Measurements from ENCODE around the gene SYT11. TPM values are rescaled to one million over a fixed set of nuclear protein-coding genes. Genes with fewer than 3 reads are reported as not detected.

SYT11 gene
- total and polyA plus RNA-seq, 9 of the 15 experiments (the other 6 are each of a cell fraction or from before 2014, with no cell fraction given), result 0.05 to 0.18 (median 0.11) TPM

DNA sequence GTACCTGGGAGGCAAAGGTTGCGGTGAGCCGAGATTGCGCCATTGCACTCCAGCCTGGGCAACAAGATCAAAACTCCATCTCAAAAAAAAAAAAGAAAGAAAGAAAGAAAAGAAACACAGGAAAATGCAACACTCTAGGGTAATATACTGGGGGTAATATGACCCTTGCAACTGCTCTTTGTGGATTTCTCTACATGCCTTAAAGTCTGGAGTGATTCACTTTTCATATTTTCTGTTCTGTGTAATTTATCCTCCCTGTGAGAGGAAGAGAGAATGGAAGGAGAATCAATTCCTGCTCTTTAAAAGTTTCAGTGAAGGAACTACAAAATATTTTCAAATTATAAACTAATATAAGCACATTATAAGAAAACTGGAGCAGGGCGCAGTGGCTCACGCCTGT, 29.1 kb downstream of the SYT11 start:
- H3K4me1 ChIP-seq (replicated peaks in 1 of 2; ENCODE audit: control insufficient read depth in 2 of 2, insufficient read depth in 2 of 2, low read length in 2 of 2), result peaks cover 4 to 17% of the 10 kb centered on the region in 2 experiments; a peak in 4 of 5 replicates
- ChIA-PET POLR2A (no interaction called here), CTCF (ENCODE audit: low intra/inter-chr PET ratio) (no interaction called here)
- ATAC-seq, result no peak
- no peaks in the 10 kb centered on the region for H4K20me1 ChIP-seq (replicated peaks; ENCODE audit: control insufficient read depth, insufficient read depth, low read length)
- FAIRE-seq, result no peak
- H3K9me3 ChIP-seq (replicated peaks; ENCODE audit: control insufficient read depth, insufficient read depth, low read depth, low read length), result no peaks in the 10 kb centered on the region
- H3K4me2 ChIP-seq (ENCODE audit: insufficient read depth, low read length), result no peak overlapping the region
- H3K9ac ChIP-seq (ENCODE audit: insufficient read depth in 1 of 2, low read depth in 2 of 2, low read length in 2 of 2), result no peak overlapping the region
- in situ Hi-C loops (cut with MboI) (no loop called here), intact Hi-C loops (cut with micrococcal nuclease) (no loop called here)
- TF ChIP-seq RAD21 (CRISPR knock-in tag; conservative IDR thresholded peaks at IDR 0.05 in 1 of 2, IDR thresholded peaks at IDR 0.05 in 1 of 2) (no peak), E2F8 (IDR thresholded peaks at IDR 0.05; ENCODE audit: low read depth, partially characterized antibody) (no peak), RBFOX2 (IDR thresholded peaks at IDR 0.05; ENCODE audit: low read depth, low read length) (no peak), TAF7 (tag; IDR thresholded peaks at IDR 0.05) (no peak), ZFP36 (IDR thresholded peaks at IDR 0.05; ENCODE audit: low read depth, low read length, partially characterized antibody) (no peak), ZNF57 (CRISPR knock-in tag; IDR thresholded peaks at IDR 0.05) (no peak), ZNF436 (CRISPR knock-in tag; IDR thresholded peaks at IDR 0.05) (no peak), KAT2B (IDR thresholded peaks at IDR 0.05; ENCODE audit: low read depth, low read length) (no peak), STAT5A (IDR thresholded peaks at IDR 0.05; ENCODE audit: borderline replicate concordance, low read length) (no peak)
- H3K4me3 ChIP-seq, result no peak overlapping the region
- no TSS peak for BruUV-seq (replicated peaks)
- H3K79me2 ChIP-seq (ENCODE audit: control insufficient read depth, insufficient read depth, low read length), result no peaks in the 10 kb centered on the region
- no peak overlapping the region for H3K27ac ChIP-seq (ENCODE audit: extremely low read depth, low read depth, low read length)
- no peak for DNase-seq (ENCODE audit: extremely low read depth in 1 of 4, low spot score in 3 of 4)
- H3K9me1 ChIP-seq (ENCODE audit: control insufficient read depth, insufficient read depth, low read length), result no peaks in the 10 kb centered on the region
- H2AFZ ChIP-seq (ENCODE audit: low read depth, low read length), result no peak overlapping the region
- WGBS (ENCODE audit: insufficient coverage, low coverage, missing lambda C conversion rate), result 88% methylated on average over 2 of the region's 5 CpGs
- H3K27me3 ChIP-seq (ENCODE audit: control insufficient read depth in 2 of 2, insufficient read depth in 2 of 2, low read length in 2 of 2), result no peaks in the 10 kb centered on the region
- H3K36me3 ChIP-seq (ENCODE audit: control insufficient read depth, insufficient read depth, low read length), result no peaks in the 10 kb centered on the region
